Osteoblast (primary cell): ENCODE results near the gene SH3YL1. TPM values are rescaled to one million over a fixed set of nuclear protein-coding genes. Genes with fewer than 3 reads are reported as not detected.

Experiments
- DNase-seq: peaks from one replicate; pipeline ENCODE4 v3.0.0; 2011; ENCODE audit warnings: low spot score, mixed read lengths; ENCODE audit not compliant: insufficient read length; ENCODE audit errors: missing footprints
- H2AFZ ChIP-seq: 2 replicates; pipeline ENCODE4 v1.6.0; 2011; ENCODE audit warnings: mild to moderate bottlenecking, low read length
- H3K27ac ChIP-seq: 2 replicates; pipeline ENCODE4 v1.5.1; 2011; ENCODE audit warnings: mild to moderate bottlenecking, low read depth, low read length, moderate library complexity
- H3K27me3 ChIP-seq: 2 replicates; pipeline ENCODE4 v1.6.0; 2012; ENCODE audit warnings: mild to moderate bottlenecking, control low read depth, inconsistent platforms, low read length, moderate library complexity; ENCODE audit not compliant: insufficient read depth
- H3K36me3 ChIP-seq: 2 replicates; pipeline ENCODE4 v1.5.1; 2011; ENCODE audit warnings: mild to moderate bottlenecking, low read length, control low read depth, moderate library complexity; ENCODE audit not compliant: insufficient read depth
- H3K4me1 ChIP-seq: 2 replicates; pipeline ENCODE4 v1.5.1; 2011; ENCODE audit warnings: mild to moderate bottlenecking, low read length, control low read depth, moderate library complexity; ENCODE audit not compliant: insufficient read depth
- H3K4me2 ChIP-seq: 2 replicates; pipeline ENCODE4 v1.6.0; 2011; ENCODE audit warnings: mild to moderate bottlenecking, low read length; ENCODE audit not compliant: insufficient read depth
- H3K4me3 ChIP-seq: fragments of 200-600 bp; sonication (generic); 3 replicates; pipeline ENCODE4 v1.5.1; 2012; ENCODE audit warnings: mild to moderate bottlenecking, low read length, inconsistent platforms; ENCODE audit not compliant: insufficient read depth
- H3K79me2 ChIP-seq: 2 replicates; pipeline ENCODE4 v1.6.0; 2012; ENCODE audit warnings: mild to moderate bottlenecking, low read length, control low read depth, inconsistent platforms; ENCODE audit not compliant: insufficient read depth
- H3K9me3 ChIP-seq: 2 replicates; pipeline ENCODE4 v1.5.1; 2011; ENCODE audit warnings: low read depth, low read length, control low read depth
- H4K20me1 ChIP-seq: 2 replicates; pipeline ENCODE4 v1.6.0; 2012; ENCODE audit warnings: mild to moderate bottlenecking, low read length, control low read depth; ENCODE audit not compliant: insufficient read depth
- CTCF ChIP-seq: IDR thresholded peaks from 2 replicates; pipeline ENCODE4 v1.5.1; 2011; ENCODE audit warnings: mild to moderate bottlenecking, low read depth, low read length, moderate library complexity; ENCODE audit errors: extremely low read depth
- total RNA-seq: library from RNA; depleted of rRNA; stranded (reverse); fragments of >200 nt; gene quantifications from 2 replicates; pipeline ENCODE4 v1.2.3, GENCODE V29; 2012

The SH3YL1 gene
- total RNA-seq, 1 donor = 52.1 TPM

DNA sequence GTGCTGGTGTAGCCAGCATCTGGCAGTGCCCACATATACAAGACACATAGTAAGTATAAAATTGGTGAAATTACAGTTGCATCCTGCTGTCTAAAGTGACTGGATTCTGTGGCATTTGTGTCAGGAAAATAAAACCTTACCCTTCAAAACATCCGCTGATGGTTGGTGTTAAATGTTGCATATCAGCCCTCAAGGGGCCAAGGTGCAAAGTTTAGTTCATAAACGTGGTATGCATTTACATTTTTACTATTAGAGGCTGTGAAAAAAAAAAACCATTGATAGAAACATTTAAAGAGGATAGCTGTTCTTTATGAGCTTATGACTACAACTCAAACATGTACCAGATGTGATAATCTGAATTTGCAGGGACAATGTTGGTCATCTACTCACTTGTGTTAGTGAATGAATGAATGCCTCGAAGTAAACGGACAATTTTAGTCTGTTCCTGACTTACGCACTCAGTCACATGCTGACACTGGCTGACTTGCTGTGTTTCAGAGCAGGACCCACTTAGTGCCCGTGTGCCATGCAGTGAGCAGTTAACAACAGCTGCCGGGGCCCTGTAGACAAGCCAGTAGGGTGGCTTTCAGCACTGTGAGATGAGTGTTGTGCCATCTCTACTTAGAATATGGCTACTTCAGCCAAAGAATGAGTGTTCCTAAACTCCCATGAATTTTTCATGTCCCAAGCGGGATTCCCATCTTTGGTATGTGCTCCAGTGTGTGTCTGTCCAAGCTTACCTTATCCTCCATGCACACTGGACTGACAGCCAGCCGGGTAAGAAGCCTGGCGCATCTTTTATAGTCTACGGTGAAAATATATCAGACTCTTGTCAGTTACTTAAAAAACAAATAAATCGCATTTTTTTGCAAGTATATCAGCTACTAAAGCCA is 18.8 kb upstream of the SH3YL1 start:
- Histone ChIP-seq H2AFZ (no peak overlapping the region), H3K27me3 (peaks cover 11% of the 10 kb centered on the region), H3K4me3 (no peak overlapping the region), H3K79me2 (no peaks in the 10 kb centered on the region), H3K9me3 (no peaks in the 10 kb centered on the region), H3K4me2 (no peak overlapping the region), H3K4me1 (peaks cover 22% of the 10 kb centered on the region), H3K27ac (no peak overlapping the region), H3K36me3 (peaks cover 29% of the 10 kb centered on the region), H4K20me1 (peaks cover 21% of the 10 kb centered on the region)
- no peak for DNase-seq
- TF ChIP-seq CTCF = no peak

- Histone ChIP-seq H2AFZ (no peak overlapping the region), H3K4me2 (no peak overlapping the region), H3K4me1 (peaks cover 22% of the 10 kb centered on the region), H3K36me3 (peaks cover 41% of the 10 kb centered on the region), H3K79me2 (peaks cover 1% of the 10 kb centered on the region), H4K20me1 (peaks cover 24% of the 10 kb centered on the region), H3K4me3 (no peak overlapping the region), H3K27me3 (no peaks in the 10 kb centered on the region), H3K27ac (no peak overlapping the region), H3K9me3 (no peaks in the 10 kb centered on the region)
- TF ChIP-seq CTCF = no peak
- DNase-seq = no peak
Measured at GRCh38 chr2:281381-281780, 17.5 kb upstream of the SH3YL1 start.

GRCh38 chr2:280650-281110 is 16.8 kb upstream of the SH3YL1 start:
- Histone ChIP-seq H3K36me3 (peaks cover 48% of the 10 kb centered on the region), H4K20me1 (peaks cover 27% of the 10 kb centered on the region)
- TF ChIP-seq CTCF = no peak

DNA sequence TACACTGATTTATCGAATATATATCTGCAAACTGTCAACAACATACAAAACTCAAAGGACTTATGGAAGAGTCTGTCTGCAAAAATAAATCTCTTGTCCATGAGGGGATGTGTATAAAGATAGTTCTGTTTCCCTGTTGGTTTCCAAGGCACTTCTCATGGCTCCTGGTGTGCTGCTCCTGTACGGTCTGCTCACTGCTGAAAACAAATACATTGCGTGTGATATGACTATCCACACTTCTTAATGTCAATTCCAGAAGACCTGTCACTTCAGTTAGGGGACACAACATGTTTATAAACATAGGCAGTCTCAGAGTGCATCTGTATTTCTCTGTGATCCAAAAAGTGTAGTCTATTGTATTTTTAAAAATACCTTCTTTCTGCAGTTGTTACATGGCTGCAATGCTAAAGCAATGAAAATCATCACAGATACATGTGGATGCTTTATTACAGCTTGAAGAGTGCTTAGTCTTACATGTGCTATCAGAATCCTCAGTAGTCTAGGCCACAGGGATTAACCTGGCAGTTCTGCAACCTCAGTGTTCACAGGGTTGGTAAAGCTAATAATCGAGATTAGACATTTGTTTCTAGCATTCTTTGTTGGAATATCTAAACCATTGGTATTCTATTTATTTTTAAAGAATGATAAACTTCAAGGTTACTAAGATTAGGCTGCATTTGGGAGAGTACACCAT is 16.3 kb upstream of the SH3YL1 start:
- H3K4me1 ChIP-seq = peaks cover 12% of the 10 kb centered on the region
- no peak overlapping the region for H3K4me2 ChIP-seq
- H3K36me3 ChIP-seq = peaks cover 53% of the 10 kb centered on the region
- TF ChIP-seq CTCF = no peak
- no peak overlapping the region for H3K27ac ChIP-seq
- no peak overlapping the region for H2AFZ ChIP-seq
- peaks cover 12% of the 10 kb centered on the region for H3K79me2 ChIP-seq
- DNase-seq = no peak
- H3K9me3 ChIP-seq = no peaks in the 10 kb centered on the region
- H3K4me3 ChIP-seq = no peak overlapping the region
- no peaks in the 10 kb centered on the region for H3K27me3 ChIP-seq
- H4K20me1 ChIP-seq = peaks cover 26% of the 10 kb centered on the region

More at GRCh38 chr2:280650-281110, 16.8 kb upstream of the SH3YL1 start:
- no peak overlapping the region for H3K4me2 ChIP-seq
- peaks cover 18% of the 10 kb centered on the region for H3K4me1 ChIP-seq
- no peaks in the 10 kb centered on the region for H3K27me3 ChIP-seq
- peaks cover 7% of the 10 kb centered on the region for H3K79me2 ChIP-seq
- no peak overlapping the region for H2AFZ ChIP-seq
- H3K4me3 ChIP-seq = no peak overlapping the region
- DNase-seq = no peak
- no peaks in the 10 kb centered on the region for H3K9me3 ChIP-seq
- no peak overlapping the region for H3K27ac ChIP-seq
